ENCODE data around the gene MAP3K14. TPM values are rescaled to one million over a fixed set of nuclear protein-coding genes. Genes with fewer than 3 reads are reported as not detected.
"Not testable (repeated sequence)": the region's sequence is repeated elsewhere in the genome, so short reads cannot be mapped to it uniquely, and the experiment has no call there.

MAP3K14 gene
- total RNA-seq: 3.1 and 9.9 TPM in 2 replicates

- no peak for DNase-seq (ENCODE audit: low read depth)
Measured at GRCh38 chr17:45316434-45317110, at the start of gene MAP3K14. Gene MAP3K14, minus strand, starts transcription at chr17:45317020. Its CDS starts 26,275 bp downstream, at chr17:45290745.

- DNase-seq (ENCODE audit: low read depth): no peak
Measured at GRCh38 chr17:45366049-45366448, 49.2 kb upstream of the MAP3K14 start.

- no peak for DNase-seq (ENCODE audit: low read depth)
Measured at GRCh38 chr17:45364531-45365390, 47.9 kb upstream of the MAP3K14 start.

GRCh38 chr17:45363498-45363897 lies 46.7 kb upstream of the MAP3K14 start:
- no peak for DNase-seq (ENCODE audit: low read depth)

- no peak for DNase-seq (ENCODE audit: low read depth)
Measured at GRCh38 chr17:45361976-45362375, 45.2 kb upstream of the MAP3K14 start.

- no peak for DNase-seq (ENCODE audit: low read depth)
Measured at GRCh38 chr17:45361451-45361850, 44.6 kb upstream of the MAP3K14 start.

GRCh38 chr17:45357364-45357997 lies 40.7 kb upstream of the MAP3K14 start:
- DNase-seq (ENCODE audit: low read depth): no peak

- no peak for DNase-seq (ENCODE audit: low read depth)
Measured at GRCh38 chr17:45355087-45355486, 38.3 kb upstream of the MAP3K14 start.

- no peak for DNase-seq (ENCODE audit: low read depth)
Measured at GRCh38 chr17:45353043-45353442, 36.2 kb upstream of the MAP3K14 start.

- no peak for DNase-seq (ENCODE audit: low read depth)
Measured at GRCh38 chr17:45351831-45352230, 35.0 kb upstream of the MAP3K14 start.

GRCh38 chr17:45347444-45347843 lies 30.6 kb upstream of the MAP3K14 start:
- DNase-seq (ENCODE audit: low read depth): no peak

GRCh38 chr17:45346216-45347015 lies 29.6 kb upstream of the MAP3K14 start:
- no peak for DNase-seq (ENCODE audit: low read depth)

- DNase-seq (ENCODE audit: low read depth): no peak
Measured at GRCh38 chr17:45345554-45346215, 28.9 kb upstream of the MAP3K14 start.

GRCh38 chr17:45345246-45345553 lies 28.4 kb upstream of the MAP3K14 start:
- no peak for DNase-seq (ENCODE audit: low read depth)

- not testable (repeated sequence) for DNase-seq (ENCODE audit: low read depth)
Measured at GRCh38 chr17:45343967-45344664, 27.3 kb upstream of the MAP3K14 start.

- DNase-seq (ENCODE audit: low read depth): no peak
Measured at GRCh38 chr17:45342871-45343526, 26.2 kb upstream of the MAP3K14 start.

- DNase-seq (ENCODE audit: low read depth): no peak
Measured at GRCh38 chr17:45342306-45342705, 25.5 kb upstream of the MAP3K14 start.

GRCh38 chr17:45341533-45342158 lies 24.8 kb upstream of the MAP3K14 start:
- peak; percentile 90 for DNase-seq (ENCODE audit: low read depth)

All from renal cortical epithelial cell (primary cell).